Measurements from ENCODE around the gene DDC.
A peak's percentile ranks its signal among the peaks of the same experiment; 100 is the strongest.

DDC gene

DNA sequence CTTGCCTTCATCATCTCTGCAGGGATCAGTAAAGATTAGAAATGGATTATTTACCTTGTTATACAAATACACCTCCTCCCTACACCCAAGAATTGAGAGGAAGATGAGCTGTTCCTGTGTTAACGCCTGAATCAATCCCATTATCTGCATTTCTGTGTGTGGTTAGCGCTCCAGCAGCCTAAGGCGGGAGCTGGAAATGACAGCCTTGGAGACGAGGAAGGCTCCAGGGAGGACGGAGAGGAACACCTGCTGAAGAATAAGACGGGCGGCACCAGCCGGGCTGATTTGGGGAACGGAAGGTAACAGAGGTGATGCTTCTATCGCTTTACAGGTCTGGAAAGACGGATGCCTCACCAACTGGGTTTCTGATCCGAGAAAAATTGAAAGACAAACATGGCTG is 34.2 kb upstream of the DDC start:
- no peaks in the 10 kb centered on the region for H3K9me3 ChIP-seq (ENCODE audit: insufficient read depth, low read length)
- H2AFZ ChIP-seq (ENCODE audit: low read depth, low read length), result no peak overlapping the region
- H4K20me1 ChIP-seq (ENCODE audit: insufficient read depth, low read length), result no peaks in the 10 kb centered on the region
- H3K36me3 ChIP-seq (replicated peaks; ENCODE audit: low read depth, low read length), result no peaks in the 10 kb centered on the region
- H3K79me2 ChIP-seq (ENCODE audit: low read length), result no peaks in the 10 kb centered on the region
- TF ChIP-seq, protein P1, sequence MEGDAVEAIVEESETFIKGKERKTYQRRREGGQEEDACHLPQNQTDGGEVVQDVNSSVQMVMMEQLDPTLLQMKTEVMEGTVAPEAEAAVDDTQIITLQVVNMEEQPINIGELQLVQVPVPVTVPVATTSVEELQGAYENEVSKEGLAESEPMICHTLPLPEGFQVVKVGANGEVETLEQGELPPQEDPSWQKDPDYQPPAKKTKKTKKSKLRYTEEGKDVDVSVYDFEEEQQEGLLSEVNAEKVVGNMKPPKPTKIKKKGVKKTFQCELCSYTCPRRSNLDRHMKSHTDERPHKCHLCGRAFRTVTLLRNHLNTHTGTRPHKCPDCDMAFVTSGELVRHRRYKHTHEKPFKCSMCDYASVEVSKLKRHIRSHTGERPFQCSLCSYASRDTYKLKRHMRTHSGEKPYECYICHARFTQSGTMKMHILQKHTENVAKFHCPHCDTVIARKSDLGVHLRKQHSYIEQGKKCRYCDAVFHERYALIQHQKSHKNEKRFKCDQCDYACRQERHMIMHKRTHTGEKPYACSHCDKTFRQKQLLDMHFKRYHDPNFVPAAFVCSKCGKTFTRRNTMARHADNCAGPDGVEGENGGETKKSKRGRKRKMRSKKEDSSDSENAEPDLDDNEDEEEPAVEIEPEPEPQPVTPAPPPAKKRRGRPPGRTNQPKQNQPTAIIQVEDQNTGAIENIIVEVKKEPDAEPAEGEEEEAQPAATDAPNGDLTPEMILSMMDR (IDR thresholded peaks at IDR 0.05; ENCODE audit: low read depth, low read length), result no peak
- H3K27me3 ChIP-seq (ENCODE audit: low read depth, low read length), result peaks cover 60% of the 10 kb centered on the region
- H3K4me1 ChIP-seq (ENCODE audit: low read length), result peaks cover 9% of the 10 kb centered on the region
- H3K27ac ChIP-seq (ENCODE audit: low read length), result no peak overlapping the region
- no peak overlapping the region for H3K4me2 ChIP-seq (ENCODE audit: low read length)
- no peak overlapping the region for H3K9ac ChIP-seq (ENCODE audit: low read length)
- H3K4me3 ChIP-seq (ENCODE audit: low read length), result no peak overlapping the region

DNA sequence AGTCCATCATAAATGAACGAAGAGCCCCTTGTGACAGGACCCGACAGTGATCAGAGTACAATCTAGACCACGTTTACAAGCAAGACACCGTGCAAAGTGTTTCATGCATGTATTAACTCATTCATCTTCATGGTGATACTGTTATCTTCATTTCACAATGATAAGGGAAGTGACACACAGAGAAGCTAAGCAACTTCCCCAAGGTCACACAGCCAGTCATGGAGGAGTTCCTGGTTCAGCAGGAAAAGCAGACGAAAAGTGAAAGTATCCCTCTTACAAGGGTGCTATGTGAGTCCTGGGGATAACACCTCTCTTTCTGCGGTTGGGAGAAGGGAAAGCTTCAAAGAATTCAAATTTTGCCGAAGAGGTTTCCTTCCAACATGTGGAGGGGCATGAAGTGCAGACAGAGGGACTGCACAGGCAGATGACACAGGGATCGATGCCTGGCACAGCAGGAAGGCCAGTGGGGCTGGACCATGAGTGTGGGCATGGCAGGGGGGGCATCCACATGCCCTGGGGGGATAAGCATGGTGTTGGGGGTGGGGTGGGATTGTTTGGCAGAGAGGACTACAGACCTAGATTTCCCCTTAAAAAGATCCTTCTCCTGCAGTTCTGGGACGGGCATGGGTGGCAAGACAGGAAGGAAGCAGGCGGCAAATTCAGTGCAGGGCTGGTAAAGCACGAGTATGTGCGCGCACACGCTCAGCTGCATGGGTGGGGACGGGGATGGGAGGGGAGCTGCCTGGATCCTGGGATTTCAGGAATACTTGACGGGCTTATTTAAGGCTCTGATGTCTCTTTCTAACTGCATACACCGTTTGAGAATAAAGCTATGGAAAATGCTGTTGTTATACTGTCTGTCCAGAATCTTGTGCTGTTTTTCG is 33.5 kb upstream of the DDC start:
- no peaks in the 10 kb centered on the region for H3K79me2 ChIP-seq (ENCODE audit: low read length)
- no peaks in the 10 kb centered on the region for H4K20me1 ChIP-seq (ENCODE audit: insufficient read depth, low read length)
- H3K27me3 ChIP-seq (ENCODE audit: low read depth, low read length), result peaks cover 67% of the 10 kb centered on the region
- H3K27ac ChIP-seq (ENCODE audit: low read length), result no peak overlapping the region
- H2AFZ ChIP-seq (ENCODE audit: low read depth, low read length), result no peak overlapping the region
- TF ChIP-seq EZH2phosphoT487 (IDR thresholded peaks at IDR 0.05; ENCODE audit: low read depth), result no peak
- TF ChIP-seq, protein P1 (IDR thresholded peaks at IDR 0.05; ENCODE audit: low read depth, low read length), result no peak
- peaks cover 9% of the 10 kb centered on the region for H3K4me1 ChIP-seq (ENCODE audit: low read length)
- no peaks in the 10 kb centered on the region for H3K36me3 ChIP-seq (replicated peaks; ENCODE audit: low read depth, low read length)
- H3K4me3 ChIP-seq (ENCODE audit: low read length), result no peak overlapping the region
- H3K9ac ChIP-seq (ENCODE audit: low read length), result no peak overlapping the region
- H3K4me2 ChIP-seq (ENCODE audit: low read length), result no peak overlapping the region
- H3K9me3 ChIP-seq (ENCODE audit: insufficient read depth, low read length), result no peaks in the 10 kb centered on the region

DNA sequence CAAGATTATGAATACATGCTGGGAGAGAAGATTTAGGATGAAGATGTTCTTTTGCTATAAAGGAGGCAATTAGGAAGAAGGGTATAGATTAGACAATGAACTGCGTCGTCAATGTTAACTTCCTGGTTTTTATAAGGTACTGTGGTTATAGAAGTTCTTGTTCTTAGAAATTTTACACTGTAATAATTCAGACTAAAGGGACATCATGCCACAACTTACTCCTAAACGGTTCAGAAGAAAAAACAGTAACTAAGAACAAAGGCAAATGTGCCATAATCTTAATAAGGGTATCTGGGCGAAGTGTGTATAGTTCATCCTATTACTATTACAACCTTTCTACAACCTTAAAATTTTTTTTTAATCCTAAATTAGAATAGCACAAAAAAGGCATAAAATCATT is 31.3 kb upstream of the DDC start:
- H3K27ac ChIP-seq (ENCODE audit: low read length), result no peak overlapping the region
- TF ChIP-seq, protein P1 (IDR thresholded peaks at IDR 0.05; ENCODE audit: low read depth, low read length), result no peak
- no peak for TF ChIP-seq EZH2phosphoT487 (IDR thresholded peaks at IDR 0.05; ENCODE audit: low read depth)

DNA sequence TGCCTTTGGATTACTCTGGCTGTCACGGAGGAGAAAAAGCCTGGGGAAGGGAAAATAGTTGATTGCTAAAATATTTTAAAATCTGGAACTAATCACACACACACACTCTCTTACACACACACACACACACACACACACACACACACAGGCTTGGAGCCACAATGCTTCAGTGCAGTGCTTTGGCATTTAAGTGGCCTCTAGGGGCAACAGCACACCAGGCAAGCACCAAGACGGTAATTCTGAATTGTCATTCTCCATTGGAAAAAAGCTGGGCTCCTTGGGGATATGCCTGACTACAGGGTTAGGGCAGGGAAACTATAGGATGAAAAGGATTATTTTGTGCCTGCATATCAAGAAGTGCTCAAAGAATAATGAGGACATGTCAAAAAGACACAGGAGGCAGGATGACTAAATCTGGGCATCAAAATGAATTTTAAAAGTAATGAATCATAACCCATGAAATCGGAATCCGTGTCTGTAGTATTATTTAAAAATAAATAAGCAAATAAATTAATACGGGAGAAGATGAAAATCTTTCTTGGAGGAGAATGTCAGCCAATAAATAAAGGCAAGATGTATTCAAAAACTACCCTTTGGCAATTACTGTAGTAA is 30.4 kb upstream of the DDC start:
- Histone ChIP-seq H3K4me3 (ENCODE audit: low read length) (no peak overlapping the region), H3K36me3 (replicated peaks; ENCODE audit: low read depth, low read length) (no peaks in the 10 kb centered on the region), H4K20me1 (ENCODE audit: insufficient read depth, low read length) (no peaks in the 10 kb centered on the region), H3K9ac (ENCODE audit: low read length) (no peak overlapping the region), H3K4me1 (ENCODE audit: low read length) (peaks cover 24% of the 10 kb centered on the region), H2AFZ (ENCODE audit: low read depth, low read length) (no peak overlapping the region), H3K27me3 (ENCODE audit: low read depth, low read length) (peaks cover 76% of the 10 kb centered on the region), H3K4me2 (ENCODE audit: low read length) (no peak overlapping the region), H3K9me3 (ENCODE audit: insufficient read depth, low read length) (no peaks in the 10 kb centered on the region), H3K79me2 (ENCODE audit: low read length) (no peaks in the 10 kb centered on the region), H3K27ac (ENCODE audit: low read length) (no peak overlapping the region)
- TF ChIP-seq EZH2phosphoT487 (IDR thresholded peaks at IDR 0.05; ENCODE audit: low read depth), result no peak
- TF ChIP-seq, protein P1 (IDR thresholded peaks at IDR 0.05; ENCODE audit: low read depth, low read length), result peak; percentile 57

More for the DNA sequence above, 31.3 kb upstream of the DDC start:
- H2AFZ ChIP-seq (ENCODE audit: low read depth, low read length), result no peak overlapping the region
- H3K27me3 ChIP-seq (ENCODE audit: low read depth, low read length), result peaks cover 72% of the 10 kb centered on the region
- H3K9ac ChIP-seq (ENCODE audit: low read length), result no peak overlapping the region
- H4K20me1 ChIP-seq (ENCODE audit: insufficient read depth, low read length), result no peaks in the 10 kb centered on the region
- no peak overlapping the region for H3K4me3 ChIP-seq (ENCODE audit: low read length)
- H3K4me1 ChIP-seq (ENCODE audit: low read length), result peaks cover 18% of the 10 kb centered on the region
- H3K79me2 ChIP-seq (ENCODE audit: low read length), result no peaks in the 10 kb centered on the region
- H3K36me3 ChIP-seq (replicated peaks; ENCODE audit: low read depth, low read length), result no peaks in the 10 kb centered on the region
- H3K9me3 ChIP-seq (ENCODE audit: insufficient read depth, low read length), result no peaks in the 10 kb centered on the region
- no peak overlapping the region for H3K4me2 ChIP-seq (ENCODE audit: low read length)
